Stimulated activated CD4-positive, alpha-beta T cell treated with anti-CD3 and anti-CD28 coated beads, Interleukin-4, amount 100 ng/mL, for 24 hours (primary cell): Measurements from ENCODE around the gene RPTOR.

Experiments
- DNase-seq: peaks from one replicate; pipeline ENCODE4 v3.0.0-alpha.2; 2020

RPTOR gene

DNA sequence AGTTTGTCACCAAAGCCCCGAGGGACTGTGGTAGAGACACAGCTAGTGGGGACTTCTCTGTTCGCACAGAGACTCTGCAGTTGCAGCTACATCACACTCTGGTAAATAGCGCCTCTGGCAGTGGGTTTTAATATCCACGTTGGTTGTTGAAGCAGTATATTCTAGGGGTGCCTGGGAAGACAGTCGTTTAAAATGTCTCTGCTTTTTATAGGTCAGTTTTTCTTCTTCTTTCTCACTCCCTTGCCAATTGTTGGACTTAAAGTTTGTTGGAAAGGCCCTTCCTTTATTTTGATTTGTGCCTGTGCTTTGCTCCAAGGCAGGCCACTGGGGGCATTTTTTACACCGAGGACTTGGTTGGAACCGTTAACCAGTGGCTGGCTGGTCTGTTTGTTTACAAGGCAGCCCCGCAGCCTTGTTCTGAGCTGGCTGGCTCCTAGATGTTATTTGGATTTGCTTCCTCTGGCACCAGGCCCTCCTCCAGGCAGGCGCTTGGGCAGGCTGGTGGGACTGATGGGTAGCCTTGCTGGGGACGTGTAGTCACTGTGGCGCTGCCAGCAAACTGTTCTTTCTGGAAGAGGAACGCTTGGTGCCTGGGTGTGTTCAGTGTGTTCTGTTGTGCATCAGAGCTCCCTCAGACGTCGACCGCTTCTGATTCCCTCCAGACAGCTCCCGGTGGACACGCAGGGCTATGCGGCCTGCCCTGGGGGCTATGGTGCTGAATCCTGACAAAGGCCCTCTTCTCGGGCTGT, 228.8 kb downstream of the RPTOR start:
- DNase-seq = no peak

DNA sequence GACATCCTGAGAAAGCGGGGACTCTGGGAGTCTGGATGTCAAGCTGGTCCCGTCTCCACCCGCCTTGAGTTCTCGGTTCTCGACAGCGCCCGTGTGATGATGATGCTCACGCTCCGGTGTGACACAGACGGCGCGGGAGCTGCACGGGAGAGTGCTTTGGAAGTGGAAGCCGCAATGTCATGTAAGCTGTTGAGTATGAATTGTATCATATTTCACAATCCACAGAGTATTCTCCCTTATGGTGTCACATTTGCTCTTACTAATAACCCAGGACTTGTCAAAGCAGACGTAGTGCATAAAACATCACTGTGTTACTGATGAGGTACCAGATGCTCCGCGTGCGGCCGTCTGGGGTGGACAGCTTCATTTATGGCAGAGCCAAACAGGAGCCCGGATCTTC, 229.5 kb downstream of the RPTOR start:
- DNase-seq = no peak

DNA sequence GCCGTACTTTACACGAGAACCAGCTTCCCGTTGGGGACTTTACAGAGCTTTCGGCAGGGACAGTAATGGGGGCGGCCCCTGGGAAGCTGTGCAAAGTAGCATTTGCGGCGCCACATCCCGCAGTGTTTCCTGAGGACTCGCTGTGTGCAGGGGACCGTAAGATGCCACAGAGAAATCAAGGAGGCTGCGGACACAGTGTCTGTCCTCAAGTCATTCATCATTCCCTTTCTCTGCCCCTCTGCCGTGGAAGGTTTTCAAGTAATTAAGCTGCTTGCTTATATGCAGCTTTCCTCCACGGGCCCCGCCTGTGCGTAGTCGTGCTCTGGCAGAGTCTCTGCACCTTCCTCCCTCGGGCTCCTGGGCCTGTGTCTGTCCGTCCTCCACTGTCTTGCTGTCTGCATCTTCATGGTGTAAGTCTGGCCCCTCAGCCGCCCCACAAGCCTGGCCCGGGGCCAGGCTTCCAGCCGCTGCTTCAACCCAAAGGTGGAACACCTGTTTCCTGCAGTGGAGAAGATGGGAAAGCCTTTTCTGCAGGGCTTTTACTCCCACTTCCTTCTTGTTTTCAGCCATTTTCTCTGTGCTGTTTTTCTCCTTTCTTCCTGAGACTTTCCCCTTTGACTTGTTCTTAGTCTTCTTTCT, 230.1 kb downstream of the RPTOR start:
- no peak for DNase-seq

DNA sequence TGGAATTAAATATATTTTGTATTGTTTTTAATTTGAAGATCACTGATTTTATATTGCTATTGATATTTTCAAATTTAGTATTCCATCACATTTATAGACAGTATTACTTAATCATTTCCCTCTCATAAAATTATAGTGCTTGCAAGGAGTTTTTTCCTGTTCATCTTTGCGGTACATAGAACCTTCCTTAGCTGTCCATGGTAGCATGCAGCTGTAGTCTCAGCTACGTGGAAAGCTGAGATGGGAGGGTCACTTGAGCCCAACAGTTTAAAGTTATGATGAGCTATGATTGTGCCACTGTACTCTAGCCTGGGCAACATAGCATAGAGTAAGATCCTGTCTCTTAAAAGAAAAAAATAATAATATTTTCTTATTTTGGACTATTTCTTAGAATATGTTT, 231.2 kb downstream of the RPTOR start:
- DNase-seq = no peak

DNA sequence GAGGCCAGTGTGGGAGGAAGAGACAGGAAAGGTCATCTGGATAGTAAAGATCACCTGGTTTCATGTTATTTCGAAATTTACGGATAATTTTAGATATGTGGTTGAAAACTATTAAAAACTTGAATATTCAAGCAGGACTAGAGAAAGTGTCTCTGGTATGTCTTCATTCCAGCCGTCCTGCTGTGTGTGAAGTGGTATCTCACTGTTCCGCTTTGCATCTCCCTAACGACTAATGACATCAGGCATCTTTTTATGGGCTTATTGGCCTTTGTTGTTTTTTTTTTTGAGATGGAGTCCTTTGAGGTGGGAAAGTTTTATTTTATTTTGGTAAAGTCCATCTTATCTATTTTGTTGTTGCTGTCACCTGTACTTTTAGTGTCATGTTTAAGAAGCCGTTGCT, 232.6 kb downstream of the RPTOR start:
- DNase-seq = no peak

DNA sequence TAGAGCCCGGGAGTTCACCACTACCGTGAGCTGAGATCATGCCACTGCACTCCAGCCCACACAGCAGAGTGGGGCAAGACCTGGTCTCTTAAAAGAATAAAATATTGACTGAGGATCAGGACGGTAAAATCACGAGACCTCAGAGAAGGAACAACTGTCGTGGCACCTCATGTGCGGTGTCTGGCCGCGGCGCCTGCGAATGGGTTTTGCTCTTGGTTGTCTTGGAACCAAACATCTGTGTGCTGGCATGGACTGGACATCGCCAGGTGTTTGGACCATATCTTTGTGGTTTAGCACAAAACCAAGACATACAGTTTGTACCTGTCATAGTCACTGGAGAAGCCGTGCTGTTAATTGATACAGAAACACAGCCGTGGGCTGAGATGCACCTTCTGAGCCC, 234.1 kb downstream of the RPTOR start:
- DNase-seq = no peak

DNA sequence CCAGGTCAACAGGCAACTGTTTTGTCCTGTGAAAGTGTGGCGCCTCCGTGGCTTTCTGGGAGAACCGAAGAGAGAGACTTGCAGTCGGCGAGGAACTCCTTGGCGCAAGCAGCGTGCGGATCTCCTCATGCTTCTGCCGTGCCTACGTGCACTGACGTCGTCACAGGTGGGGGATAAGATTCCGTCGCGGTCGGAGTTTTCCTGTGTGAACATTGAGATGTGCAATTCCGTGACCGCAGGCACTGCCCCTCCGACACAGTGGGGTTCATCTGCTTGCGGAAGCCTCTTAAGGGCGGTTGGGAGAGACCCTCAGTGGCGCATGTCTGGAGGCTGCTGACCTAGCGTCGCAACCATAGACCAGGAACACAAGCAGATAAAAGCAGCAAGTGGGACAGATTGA, 234.7 kb downstream of the RPTOR start:
- DNase-seq = no peak

DNA sequence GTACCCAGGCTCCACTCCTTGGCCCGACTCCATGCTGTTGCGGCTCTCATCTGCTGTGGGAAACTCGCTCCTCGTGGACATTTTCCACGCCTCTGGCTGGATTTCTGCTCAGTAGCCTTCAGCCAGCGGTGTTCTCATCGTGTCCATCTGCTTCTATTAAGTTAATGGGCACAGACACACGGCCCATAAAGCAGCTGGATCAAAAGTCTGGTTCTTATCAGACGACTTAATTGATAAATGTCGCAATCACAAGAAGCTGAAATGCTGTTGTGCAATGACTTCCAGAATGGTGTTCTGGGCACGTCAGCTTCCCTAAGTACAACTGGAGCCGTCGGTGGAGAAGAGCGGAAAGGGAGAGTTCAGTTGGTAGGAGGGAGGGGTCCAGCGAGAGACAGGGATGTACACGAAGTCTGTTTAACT, 235.3 kb downstream of the RPTOR start:
- no peak for DNase-seq

DNA sequence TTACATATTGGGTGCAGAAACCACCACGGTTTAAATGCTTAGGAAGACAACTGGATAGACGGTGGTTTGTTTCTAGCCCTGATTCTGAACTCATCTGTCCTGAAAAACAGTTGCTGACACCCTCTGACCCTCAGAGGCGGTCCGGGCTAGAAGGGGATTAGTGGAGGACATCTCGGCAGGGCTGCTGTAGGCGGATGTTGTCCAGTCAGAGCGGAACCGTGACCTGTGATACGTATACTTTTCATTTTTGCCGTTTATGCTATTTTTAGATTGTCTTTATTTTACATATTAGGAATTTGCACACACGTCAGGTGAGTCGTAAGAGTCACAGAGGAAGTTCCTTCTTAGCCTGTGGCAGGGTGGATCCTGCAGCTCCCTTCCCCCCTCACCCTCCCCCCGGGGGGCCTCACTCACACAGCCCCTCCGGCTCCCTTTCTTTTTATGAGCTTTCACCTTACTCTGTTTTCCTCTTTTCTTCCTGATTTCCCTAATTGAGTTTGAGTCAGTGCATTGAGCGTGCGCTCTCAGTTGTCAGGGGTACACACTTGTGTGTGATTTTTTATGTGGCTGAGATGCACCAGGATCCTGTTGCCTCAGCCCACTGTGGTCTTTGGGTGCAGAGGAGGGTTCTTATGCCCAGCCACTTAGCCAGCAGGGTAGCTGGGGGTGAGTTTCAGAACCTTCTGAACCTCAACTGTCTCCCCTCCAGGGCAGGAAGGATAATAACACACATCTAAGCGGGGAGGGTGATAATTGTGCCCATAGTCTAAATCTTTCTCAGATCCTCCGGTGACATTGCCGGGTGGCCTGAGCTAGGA, 236.0 kb downstream of the RPTOR start:
- DNase-seq = peak; percentile 43

DNA sequence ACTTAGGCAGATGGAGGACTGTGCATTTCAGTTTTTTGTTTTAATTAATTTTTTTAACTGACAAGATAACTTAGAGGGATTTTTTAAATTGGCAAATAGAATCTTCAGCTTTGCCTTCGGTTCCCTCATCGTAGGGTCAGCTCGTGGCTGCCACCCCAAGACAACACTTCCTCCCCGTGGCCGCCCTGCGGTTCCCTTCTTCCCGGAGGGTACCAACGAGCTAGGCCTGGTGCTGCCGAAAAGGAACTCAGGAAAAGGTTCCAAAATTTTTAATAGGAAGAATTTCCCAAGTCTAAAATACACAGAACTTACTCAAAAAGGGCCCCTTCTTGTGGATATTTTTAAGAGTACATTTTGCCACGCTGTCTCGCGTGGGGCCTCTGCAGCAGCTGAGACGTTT, 236.6 kb downstream of the RPTOR start:
- DNase-seq = no peak

DNA sequence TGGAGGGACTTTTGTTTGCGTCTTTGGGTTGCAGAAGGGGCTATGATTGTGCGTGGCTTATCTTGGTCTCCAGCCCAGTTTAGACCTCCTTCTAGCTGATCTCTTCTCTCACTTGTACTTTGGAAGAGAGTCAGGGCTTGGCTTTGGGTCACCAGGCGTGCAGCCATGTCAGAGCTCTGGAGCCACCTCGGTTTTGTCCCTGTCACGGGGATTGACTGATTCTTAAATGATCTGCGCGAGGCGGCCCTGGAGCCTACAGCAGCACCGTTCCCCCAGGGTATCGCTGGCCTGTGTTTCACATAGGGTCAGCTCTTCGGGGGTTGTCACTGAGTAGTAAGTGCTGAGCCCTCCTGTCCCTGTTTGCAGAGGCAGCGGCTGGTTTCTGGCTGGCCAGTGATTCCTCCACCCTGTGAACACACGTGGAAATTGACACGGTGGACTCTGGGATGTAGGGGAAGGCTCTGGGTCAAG, 237.2 kb downstream of the RPTOR start:
- no peak for DNase-seq

DNA sequence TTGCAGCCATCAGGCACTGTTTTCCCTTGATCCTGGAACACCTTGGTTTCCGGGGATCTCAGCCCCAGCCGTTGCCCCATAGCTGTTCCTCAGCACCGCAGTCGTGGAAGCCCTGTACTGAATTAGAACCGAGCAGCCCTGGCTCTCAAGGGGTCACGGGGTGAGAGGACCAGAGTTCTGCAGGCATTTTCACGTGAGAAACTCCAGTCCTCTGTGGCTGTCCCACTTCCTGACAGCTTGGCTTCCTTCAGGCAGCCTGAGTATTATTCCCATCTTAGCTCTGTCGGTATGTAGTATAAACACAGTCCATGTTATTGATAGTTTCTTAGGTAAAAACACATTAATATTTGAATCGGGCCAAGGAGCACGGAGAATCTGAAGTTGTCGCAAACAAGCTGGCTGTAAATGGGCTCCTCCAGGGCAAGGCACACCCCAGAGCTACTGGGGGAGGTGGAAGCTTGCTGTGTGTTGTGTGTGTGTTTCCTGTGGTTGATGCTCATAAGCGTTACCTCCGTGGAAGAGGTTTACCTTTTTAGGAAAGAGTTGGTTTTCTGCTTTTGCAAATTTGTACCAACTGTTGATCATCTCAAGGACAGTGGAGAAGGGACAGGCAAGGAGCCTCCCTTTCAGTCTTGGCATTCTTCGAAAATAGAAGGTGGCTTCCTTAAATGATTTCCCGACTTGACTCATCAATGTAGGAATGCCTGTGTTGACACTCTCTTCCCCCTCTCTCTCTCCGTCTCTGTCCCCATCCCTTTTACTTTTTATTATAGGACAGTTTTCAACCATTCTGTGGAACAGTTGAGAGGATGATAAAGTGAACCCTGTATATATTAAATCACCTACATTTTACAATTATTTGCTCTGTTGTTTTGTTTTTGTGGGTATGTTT, 238.1 kb downstream of the RPTOR start:
- peak; percentile 39 for DNase-seq

DNA sequence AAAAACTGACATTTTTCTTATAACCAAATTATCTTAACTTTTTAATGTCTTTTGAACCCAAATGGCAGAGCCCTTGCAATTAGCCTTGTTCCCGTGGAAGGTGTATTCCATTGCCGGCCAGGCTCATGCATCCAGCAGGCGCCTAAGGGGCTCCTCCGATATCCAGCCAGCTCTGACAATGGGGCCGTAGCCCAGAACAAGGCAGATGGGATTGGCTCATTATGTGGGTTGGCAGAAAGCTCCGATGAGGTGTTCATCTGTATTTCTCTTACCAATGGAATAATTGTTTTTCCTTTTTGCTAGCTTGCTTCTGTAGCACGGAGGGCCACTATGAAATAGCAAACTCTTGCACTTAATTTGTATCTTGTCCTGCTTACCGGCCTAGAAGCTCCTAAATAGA, 238.8 kb downstream of the RPTOR start:
- no peak for DNase-seq

DNA sequence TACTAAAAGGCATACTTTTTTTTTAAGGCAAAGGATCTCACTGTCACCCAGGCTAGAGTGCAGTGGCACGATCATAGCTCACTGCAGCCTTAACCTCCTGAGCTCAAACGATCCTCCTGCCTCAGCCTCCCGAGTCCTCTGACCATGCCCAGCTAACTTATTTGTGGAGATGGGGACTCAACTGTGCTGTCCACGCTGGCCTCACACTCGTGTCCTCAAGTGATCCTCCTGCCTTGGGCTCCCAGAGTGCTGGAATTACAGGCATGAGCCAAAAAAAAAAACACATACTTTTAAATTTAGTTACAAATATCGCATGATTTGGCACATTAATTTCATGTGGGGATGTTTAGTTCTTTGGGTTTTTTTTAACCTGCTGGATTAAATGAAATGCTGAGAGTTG, 239.3 kb downstream of the RPTOR start:
- DNase-seq = no peak

DNA sequence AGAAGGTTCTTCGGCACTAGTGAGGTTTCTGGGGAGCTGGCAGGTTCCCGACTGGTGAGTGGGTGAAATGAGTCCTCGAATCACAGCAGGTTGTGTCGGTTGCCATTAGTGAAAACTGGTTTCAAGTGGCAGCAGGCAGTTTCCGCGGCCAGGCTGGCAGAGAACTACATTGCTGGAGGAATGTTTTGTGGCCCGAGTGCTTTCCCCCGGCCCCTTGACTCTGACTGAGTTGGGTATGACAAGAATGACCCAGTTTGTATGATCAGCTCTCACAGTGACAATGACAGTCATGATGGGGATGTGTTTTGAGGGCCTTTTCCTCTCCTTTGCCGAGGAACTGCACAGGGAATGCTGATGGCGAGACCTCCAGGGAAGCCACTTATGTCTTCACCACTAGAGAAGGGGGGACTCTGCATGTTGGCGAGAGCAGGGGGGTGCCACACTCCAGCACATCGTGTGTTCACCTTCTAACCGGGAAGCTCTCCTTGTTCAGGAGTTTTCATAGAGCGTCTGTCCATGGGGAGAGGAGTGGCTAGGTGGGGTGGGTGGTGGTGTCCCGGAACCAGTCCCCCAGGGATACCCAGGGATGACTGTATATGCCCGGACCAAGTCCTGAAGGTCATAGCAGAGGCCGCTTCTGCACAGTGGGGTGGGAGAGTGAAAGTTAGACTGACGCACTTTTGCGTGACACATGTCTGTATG, 241.0 kb downstream of the RPTOR start:
- peak; percentile 60 for DNase-seq

DNA sequence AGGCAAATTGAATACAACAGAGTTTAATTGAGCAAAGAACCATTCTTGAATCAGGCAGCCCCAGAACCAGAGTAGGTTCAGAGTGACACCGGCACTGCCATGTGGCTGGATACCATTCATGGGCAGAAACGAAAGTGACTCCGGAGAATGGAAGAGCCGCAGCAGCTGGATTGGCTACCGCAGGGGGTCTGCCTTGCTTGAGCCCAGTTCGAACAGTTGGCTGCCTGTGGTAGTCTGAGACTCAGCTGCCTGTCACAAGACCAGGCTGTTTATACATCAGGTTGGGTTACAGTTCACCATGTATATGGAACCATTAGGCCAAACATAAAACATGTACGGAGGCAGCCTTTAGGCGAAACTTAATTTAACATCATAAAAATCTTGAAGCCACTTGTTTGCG, 241.8 kb downstream of the RPTOR start:
- DNase-seq = no peak

DNA sequence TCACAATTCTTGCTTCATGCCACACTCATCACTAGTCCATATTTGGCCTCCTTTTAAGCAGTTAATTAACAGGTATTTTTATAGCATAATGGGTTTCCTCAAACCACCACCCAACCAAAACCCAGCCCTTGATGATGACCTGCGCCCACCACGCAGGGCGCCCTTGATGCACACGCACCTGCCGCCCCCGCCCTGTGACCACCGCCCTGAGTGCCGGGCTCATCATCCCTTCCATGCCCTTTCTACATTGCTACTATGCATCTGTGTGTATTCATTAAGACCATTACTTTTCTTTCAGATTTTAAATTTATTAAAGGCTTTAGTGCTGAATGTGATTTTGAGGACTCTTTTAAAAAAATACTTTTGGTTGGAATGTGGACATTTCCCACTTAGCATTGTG, 242.2 kb downstream of the RPTOR start:
- DNase-seq = no peak

DNA sequence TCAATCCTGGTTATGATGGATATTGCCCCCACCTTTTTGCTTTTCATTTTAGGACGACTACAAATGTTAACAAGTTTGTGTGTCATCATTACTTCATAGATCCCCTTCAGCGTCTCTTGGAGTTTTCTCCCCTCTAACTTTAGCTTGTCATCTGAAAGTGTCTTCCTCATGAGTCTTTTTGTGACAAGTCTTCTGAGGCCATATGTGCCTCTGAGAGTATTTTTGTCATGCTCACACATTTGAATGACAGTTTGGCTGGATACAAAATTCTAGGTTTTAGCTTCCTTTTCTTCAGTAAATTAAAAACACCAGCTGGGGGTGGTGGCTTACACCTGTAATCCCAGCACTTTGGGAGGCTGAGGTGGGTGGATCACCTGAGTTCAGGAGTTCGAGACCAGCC, 243.2 kb downstream of the RPTOR start:
- DNase-seq = no peak

DNA sequence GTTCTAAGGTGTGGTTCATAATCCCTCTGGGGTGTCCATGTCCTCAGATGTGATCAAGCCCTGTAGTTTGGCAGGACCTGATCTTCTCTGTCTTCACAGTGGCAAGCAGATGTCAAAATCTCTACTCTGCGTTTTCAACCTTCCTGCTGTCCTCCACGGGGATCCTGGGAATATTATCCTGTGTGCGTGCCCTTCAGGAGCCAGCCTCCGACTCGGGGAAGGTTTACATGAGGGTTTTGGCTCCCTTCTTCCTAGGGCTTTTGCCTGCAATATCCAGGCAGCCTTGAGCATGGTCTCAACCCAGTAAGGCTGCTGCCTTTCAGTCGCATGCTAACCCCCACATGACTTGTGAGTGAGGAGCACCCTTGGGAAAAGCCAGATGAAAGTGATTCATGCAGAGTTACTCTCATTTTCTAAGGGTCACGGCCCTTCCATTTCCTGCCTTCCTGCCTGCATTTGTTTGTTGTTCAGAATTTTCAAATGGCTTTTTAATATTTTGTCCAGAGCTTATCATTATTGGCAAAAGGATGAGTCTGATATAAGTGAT, 244.8 kb downstream of the RPTOR start:
- DNase-seq = peak; percentile 46

DNA sequence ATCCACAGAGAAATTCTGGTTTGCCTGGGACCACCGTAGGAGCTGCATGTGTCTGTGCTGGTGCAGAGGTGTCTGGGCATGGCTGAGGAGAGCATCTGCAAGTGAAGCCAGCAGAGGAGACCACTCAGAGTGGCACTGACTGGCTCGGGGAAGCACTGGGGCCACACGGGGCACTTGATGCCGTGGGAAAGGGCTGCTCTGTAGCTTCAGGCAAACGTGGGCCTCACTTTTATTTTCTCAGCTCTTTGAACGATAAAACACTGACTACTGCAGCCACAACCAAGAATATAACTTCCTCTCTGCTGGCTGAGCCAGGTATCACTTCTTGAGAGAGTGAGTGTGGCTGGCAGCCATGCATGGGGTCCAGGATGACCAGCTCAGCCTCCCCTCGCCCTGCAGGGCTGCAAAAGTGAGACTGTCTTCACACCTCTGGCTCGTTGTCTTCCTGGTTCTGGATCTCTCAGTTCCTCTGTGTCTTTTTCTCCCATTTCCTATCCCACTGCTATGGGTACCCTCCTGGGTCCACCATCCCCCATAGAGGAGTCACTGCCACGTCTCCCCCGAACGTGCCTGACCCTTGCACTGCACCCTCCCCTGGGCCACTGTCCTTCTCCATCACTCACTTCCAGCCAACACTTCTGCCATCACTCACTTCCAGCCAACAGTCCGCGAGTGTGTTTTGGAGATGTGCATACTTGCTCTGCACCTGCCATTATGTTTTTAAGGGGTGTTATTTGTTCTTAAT, 245.6 kb downstream of the RPTOR start:
- DNase-seq = peak; percentile 18
